Measurements from ENCODE around the gene KIAA1328.

DNA sequence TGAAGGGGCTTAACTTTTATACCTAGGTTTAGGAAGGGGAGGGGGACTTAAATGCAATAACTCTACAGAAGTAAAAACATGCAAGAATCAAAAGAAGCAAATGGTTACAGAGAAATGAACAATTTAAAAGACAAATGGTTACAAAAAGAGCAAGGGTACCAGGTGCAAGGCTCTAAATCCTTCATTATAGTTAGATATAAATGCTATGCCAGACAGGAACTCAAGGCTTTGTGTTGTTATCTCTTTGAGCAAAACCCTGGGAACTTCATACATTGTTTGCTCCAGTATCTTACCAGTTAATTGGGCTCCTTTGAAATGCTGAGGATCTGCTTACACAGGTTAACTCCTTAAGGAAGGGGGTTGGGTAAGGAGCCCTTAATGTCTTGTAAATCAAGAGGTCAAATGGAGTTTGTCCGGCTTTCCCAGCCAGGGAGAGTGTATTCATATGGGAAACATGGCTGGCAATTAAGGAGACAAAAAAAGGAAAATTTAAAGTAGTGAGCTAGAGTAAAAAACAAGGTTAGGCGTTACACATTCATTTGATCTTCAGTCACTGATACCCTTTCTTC lies 389.2 kb downstream of the KIAA1328 start:
- TF ChIP-seq, protein P1, sequence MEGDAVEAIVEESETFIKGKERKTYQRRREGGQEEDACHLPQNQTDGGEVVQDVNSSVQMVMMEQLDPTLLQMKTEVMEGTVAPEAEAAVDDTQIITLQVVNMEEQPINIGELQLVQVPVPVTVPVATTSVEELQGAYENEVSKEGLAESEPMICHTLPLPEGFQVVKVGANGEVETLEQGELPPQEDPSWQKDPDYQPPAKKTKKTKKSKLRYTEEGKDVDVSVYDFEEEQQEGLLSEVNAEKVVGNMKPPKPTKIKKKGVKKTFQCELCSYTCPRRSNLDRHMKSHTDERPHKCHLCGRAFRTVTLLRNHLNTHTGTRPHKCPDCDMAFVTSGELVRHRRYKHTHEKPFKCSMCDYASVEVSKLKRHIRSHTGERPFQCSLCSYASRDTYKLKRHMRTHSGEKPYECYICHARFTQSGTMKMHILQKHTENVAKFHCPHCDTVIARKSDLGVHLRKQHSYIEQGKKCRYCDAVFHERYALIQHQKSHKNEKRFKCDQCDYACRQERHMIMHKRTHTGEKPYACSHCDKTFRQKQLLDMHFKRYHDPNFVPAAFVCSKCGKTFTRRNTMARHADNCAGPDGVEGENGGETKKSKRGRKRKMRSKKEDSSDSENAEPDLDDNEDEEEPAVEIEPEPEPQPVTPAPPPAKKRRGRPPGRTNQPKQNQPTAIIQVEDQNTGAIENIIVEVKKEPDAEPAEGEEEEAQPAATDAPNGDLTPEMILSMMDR (IDR thresholded peaks at IDR 0.05), result no peak
- TF ChIP-seq EP300 (IDR thresholded peaks at IDR 0.05), result no peak

Data from stomach (tissue), 4 donors.